Femur (tissue), 1 donor: ENCODE measurements around the gene CDK11A.
"Not testable (repeated sequence)": the region's sequence is repeated elsewhere in the genome, so short reads cannot be mapped to it uniquely, and the experiment has no call there.

Source experiments
- DNase-seq: peaks from one replicate; pipeline ENCODE4 v3.0.0-alpha.2; 2017

CDK11A gene

DNA sequence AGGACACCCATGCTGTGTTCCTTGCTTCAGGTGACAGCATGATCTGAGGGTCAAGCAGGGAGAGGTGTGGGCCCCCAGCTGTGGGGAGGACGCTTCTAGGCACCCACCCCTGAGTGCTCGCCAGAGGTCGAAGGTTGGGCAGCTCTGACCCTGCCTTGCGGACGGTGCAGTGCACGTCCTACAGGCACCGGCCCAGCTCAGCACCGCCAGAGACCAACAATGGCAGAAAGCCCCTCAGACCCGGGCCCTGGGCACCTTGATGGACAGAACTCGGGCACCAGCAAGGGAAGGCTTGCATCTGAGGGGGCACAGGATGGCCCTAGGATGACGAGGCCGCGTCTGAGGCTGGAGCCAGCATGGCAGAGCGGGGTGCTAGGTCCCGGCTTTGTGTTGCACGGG, 29.4 kb upstream of the CDK11A start:
- DNase-seq, result no peak

DNA sequence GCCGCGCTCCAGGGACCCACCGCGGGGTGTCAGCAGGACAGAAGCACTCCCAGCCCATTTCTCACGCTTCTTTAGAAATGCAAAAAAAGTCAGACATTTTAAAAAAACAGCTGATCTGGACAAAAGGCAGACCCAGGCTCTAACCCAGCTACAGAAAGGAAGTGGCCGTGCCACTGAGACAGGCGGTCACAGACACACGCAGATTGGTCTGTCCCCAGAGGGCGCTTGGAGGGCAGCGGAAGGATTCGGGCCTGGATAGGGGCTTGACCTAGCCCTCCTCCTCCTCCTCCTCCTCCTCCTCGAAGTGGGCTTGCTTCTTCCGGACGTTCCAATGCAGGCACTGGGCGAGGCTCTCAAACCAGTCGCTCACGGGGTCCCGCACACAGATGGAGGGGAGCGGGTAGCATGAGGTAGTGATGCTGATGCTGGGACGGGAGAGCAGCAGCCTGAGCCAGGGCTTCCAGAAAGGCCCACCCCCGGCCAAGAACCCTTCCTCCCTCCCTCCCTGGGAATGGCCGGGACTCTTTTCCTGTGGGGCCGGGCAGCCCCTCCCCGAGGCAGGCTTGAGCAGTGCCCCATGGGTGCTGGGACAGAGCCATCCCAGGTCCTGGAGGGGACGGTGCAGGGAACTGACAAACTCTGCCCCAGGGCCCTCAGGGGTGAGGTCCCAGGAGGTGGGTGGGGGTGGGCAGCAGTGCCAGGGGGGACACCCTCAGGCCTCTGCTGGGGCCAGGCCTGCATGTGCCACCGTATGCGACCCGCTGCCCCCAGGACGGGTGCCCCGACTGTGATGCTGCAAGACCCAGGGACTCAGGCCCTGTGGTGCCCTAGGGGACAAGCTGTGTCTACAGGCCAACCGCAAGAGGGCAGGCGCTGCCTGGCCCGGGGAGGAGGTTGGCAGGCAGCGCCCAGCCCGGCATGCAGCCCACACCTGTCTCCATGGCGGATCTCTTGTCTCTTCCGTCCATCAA, 28.8 kb upstream of the CDK11A start:
- no peak for DNase-seq

DNA sequence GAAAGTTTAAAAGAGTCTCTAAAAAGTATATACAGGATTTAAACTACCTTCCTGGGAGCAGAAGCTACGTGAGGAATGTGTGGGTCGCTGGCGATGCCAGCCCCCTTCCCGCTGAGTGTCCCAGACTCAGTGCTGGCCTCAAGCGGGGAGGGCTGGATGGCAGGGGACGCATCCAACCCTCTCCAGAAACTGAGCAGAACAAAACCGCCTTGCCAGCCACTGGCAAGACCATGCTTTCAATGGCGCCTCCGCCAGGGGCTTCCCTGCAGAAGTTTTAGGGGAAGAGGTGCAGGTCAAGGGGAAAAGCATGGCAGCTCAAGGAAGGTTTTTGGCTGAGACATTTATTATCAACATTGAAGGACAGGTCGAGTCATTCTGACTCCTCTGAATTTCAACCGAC, 28.0 kb upstream of the CDK11A start:
- no peak for DNase-seq

GRCh38 chr1:1749941-1750340, 25.8 kb upstream of the CDK11A start:
- not testable (repeated sequence) for DNase-seq

DNA sequence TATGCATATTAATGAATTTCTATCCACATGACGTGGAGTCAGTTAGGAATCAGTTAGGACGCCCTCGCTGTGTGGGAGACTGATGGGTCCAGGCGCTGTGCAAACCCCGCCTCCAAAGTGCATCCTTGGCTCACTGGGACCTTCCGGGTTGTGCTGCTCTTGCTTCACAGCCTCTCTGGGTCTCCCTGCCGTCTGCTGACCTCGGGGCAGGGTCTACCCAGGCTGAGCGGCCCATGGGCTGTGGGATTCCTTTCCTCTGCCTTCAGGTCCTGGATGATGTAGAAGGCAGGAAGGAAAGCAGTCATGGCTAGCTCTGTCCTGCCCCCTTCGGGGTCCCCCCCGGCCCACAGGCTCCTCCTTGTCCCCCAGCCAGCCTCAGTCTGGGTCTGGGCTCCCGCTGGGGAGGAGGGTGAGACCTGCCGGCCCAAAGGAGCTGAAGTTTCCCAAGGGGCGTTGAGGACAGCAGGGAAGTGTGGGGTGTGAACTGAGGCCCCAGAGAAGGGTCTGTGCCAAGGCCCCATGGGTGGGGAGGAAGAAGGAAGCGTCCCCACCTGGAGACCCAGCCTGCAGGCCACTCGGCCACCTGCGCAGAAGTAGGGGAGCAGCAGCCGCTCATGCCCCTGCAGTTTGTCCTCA, 24.6 kb upstream of the CDK11A start:
- no peak for DNase-seq

GRCh38 chr1:1746566-1746909, 22.4 kb upstream of the CDK11A start:
- DNase-seq, result not testable (repeated sequence)

- DNase-seq, result not testable (repeated sequence)
These were observed 21.8 kb upstream of the CDK11A start for GRCh38 chr1:1745651-1746565.

- DNase-seq, result not testable (repeated sequence)
These were observed 18.4 kb upstream of the CDK11A start for GRCh38 chr1:1742529-1742928.

- DNase-seq, result not testable (repeated sequence)
These were observed 16.9 kb upstream of the CDK11A start for GRCh38 chr1:1741013-1741412.

DNA sequence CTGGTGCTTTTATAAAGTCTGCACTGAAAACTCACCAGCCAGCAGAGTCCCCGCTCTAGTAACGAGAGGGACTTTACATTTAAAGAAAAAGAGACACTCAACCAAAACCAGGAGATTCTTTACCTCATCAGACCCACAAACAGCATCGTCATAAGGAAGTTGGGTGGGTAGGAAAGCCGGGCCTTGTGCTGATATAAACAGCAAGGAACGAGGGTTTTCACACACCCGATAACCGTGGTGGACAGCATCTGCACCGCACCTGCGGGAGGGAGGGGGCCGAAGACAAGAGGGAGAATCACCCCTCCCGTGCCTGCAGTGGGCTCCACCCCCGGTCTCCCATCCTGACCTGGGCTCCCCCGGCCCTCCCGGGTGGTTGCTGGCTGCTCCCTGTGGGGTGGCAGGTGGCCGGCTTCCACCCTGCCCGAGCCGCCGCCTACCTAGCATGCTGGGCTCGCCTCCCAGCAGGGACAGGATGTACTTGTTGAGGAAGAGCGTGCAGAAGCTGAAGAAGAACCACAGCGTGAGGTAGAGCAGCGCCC, 14.7 kb upstream of the CDK11A start:
- not testable (repeated sequence) for DNase-seq

- not testable (repeated sequence) for DNase-seq
These were observed 13.8 kb upstream of the CDK11A start for GRCh38 chr1:1737675-1738590.

- DNase-seq, result no peak
These were observed 8.2 kb upstream of the CDK11A start for GRCh38 chr1:1732381-1732780.

GRCh38 chr1:1730870-1731269, 6.7 kb upstream of the CDK11A start:
- DNase-seq, result no peak

GRCh38 chr1:1730230-1730629, 6.1 kb upstream of the CDK11A start:
- DNase-seq, result not testable (repeated sequence)

DNA sequence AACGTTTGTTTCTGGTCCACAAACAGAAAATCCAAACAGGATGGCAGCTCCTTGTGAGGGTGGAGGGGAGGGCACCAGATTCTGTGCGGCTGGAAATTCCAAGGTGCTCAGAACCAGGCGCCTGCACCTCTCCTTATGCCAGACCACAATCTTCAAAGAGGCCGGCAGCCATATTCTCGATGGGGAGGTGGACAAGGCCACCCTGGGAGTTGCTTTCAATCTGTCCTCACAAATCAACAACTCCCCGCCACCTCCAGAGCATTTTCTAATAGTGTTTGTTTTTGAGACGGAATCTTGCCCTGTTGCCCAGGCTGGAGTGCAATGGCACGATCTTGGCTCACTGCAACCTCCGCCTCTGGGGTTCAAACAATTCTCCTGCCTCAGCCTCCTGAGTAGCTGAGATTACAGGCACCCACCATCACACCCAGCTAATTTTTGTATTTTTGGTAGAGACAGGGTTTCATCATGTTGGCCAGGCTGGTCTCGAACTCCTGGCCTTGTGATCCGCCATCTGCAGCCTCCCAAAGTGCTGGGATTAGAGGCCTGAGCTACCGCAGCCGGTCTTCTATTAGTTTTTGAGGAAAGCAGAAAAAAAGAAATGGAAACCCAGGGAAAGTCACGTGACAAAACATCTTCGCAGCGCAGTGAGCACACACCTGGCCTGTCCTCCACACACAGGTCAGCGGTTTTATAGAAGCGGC, 5.1 kb upstream of the CDK11A start:
- not testable (repeated sequence) for DNase-seq

- not testable (repeated sequence) for DNase-seq
These were observed 4.3 kb upstream of the CDK11A start for GRCh38 chr1:1728308-1729005.

DNA sequence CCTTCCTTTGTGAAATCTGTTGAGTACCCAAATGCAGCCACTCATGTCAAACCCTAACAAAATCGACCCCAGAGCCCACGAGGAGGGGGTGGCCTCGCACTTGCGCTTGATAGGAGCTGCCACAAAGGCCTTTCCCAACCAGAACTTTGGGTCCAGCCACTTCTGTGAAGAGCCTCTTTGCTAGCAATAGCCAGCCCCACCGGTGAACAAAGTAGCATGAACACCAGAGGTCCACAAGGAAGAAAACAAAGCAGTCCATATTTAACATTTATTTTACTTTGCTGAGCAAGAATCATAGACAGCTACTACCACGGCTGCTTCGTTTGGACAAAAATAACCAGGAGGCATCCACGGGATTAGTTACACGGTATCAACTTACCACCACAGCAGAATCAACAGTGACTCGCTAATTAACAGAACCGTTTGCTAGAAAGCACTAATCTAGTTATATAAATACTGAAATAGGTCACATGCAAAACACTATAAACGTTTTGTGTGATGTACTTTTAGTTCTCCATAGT, 3.0 kb upstream of the CDK11A start:
- DNase-seq, result not testable (repeated sequence)

GRCh38 chr1:1726088-1726487, 1.9 kb upstream of the CDK11A start:
- not testable (repeated sequence) for DNase-seq

DNA sequence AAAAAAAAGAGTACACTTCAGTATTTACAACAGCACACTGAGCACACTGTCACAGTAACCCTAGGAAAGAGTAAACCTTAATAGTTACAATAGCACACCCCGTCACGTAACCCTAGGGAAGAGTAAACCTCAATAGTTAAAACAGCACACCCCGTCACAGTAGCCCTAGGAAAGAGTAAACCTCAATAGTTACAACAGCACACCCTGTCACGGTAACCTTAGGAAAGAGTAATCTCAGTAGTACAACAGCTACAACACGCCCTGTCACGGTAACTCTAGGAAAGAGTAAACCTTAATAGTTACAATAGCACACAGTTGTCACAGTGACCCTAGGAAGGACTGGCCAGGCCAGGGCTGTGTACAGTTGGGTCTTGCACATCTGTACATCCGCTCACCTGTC, 3.0 kb downstream of the CDK11A start:
- DNase-seq, result no peak
